ENCODE results near the gene GRB7. TPM values are rescaled to one million over a fixed set of nuclear protein-coding genes. Genes with fewer than 3 reads are reported as not detected.

The GRB7 gene
- total and polyA plus RNA-seq, 8 donors, result 12.4 to 34.2 (median 28.2) TPM

GRCh38 chr17:39738983-39739884 lies 1.5 kb downstream of the GRB7 start:
- H3K4me1 ChIP-seq, result peaks cover 6 to 37% of the 10 kb centered on the region in 2 donors
- H3K36me3 ChIP-seq, result peaks cover 0 to under 1% of the 10 kb centered on the region in 2 donors
- TF ChIP-seq CTCF (IDR thresholded peaks at IDR 0.05), result no peak
- DNase-seq (peak in 3 of 4 donors; percentile 73 to 87 (median 79)), ATAC-seq (peak; percentile 64)
- peak overlapping the region; percentile 36 to 46 for H3K4me3 ChIP-seq
- no peaks in the 10 kb centered on the region for H3K9me3 ChIP-seq
- peak overlapping the region; percentile 41 to 57 for H3K27ac ChIP-seq
- peaks cover 17 to 93% of the 10 kb centered on the region in 2 donors for H3K27me3 ChIP-seq
- intact Hi-C loops (cut with DNase I), result loop anchor here in 1 of 2 donors (10.0 kb wide), 1 partner anchor 104 kb away; the partner anchor contains the start of gene STARD3

GRCh38 chr17:39739885-39740356 lies 2.2 kb downstream of the GRB7 start:
- H3K27ac ChIP-seq, result peak overlapping the region in 1 of 2 donors; percentile 10
- H3K27me3 ChIP-seq, result peaks cover 17 to 96% of the 10 kb centered on the region in 2 donors
- DNase-seq (no peak), ATAC-seq (no peak)
- TF ChIP-seq CTCF (IDR thresholded peaks at IDR 0.05), result no peak
- peaks cover 6 to 37% of the 10 kb centered on the region in 2 donors for H3K4me1 ChIP-seq
- H3K4me3 ChIP-seq, result peak overlapping the region; percentile 36 to 46
- no peaks in the 10 kb centered on the region for H3K9me3 ChIP-seq
- H3K36me3 ChIP-seq, result peaks cover 0 to 7% of the 10 kb centered on the region in 2 donors
- intact Hi-C loops (cut with DNase I), result loop anchor here in 1 of 2 donors (10.0 kb wide), 1 partner anchor 105 kb away; the partner anchor contains the start of gene STARD3

GRCh38 chr17:39740357-39741111 lies 2.8 kb downstream of the GRB7 start:
- Histone ChIP-seq H3K27me3 (peaks cover 17 to 90% of the 10 kb centered on the region in 2 donors), H3K4me1 (peaks cover 6 to 37% of the 10 kb centered on the region in 2 donors), H3K4me3 (peak overlapping the region; percentile 36 to 46), H3K9me3 (no peaks in the 10 kb centered on the region), H3K36me3 (peaks cover 0 to 7% of the 10 kb centered on the region in 2 donors), H3K27ac (no peak overlapping the region)
- ATAC-seq, result peak; percentile 0
- DNase-seq, result no peak
- intact Hi-C loops (cut with DNase I), result no loop called here
- TF ChIP-seq CTCF (IDR thresholded peaks at IDR 0.05), result no peak

- intact Hi-C loops (cut with DNase I), result no loop called here
- ATAC-seq, result no peak
These were observed 4.6 kb downstream of the GRB7 start for GRCh38 chr17:39742126-39742855.

More at GRCh38 chr17:39742126-39742855, 4.6 kb downstream of the GRB7 start:
- H3K27me3 ChIP-seq, result peaks cover 16 to 74% of the 10 kb centered on the region in 2 donors
- no peak overlapping the region for H3K4me3 ChIP-seq
- H3K9me3 ChIP-seq, result no peaks in the 10 kb centered on the region
- DNase-seq, result no peak
- peaks cover 0 to 37% of the 10 kb centered on the region in 2 donors for H3K4me1 ChIP-seq
- H3K36me3 ChIP-seq, result peaks cover 0 to 7% of the 10 kb centered on the region in 2 donors
- no peak for TF ChIP-seq CTCF (IDR thresholded peaks at IDR 0.05)
- no peak overlapping the region for H3K27ac ChIP-seq
